ENCODE data around the gene SCART1.
"Not testable (repeated sequence)": the region's sequence is repeated elsewhere in the genome, so short reads cannot be mapped to it uniquely, and the experiment has no call there.

Gene SCART1

GRCh38 chr10:133481657-133482056 is 27.9 kb downstream of the SCART1 start:
- no peak for TF ChIP-seq CTCF (IDR thresholded peaks at IDR 0.05; ENCODE audit: borderline replicate concordance, insufficient read depth, low read depth, low read length)

GRCh38 chr10:133484818-133485217 is 31.1 kb downstream of the SCART1 start:
- H3K4me3 ChIP-seq (ENCODE audit: low read depth, low read length): no peak overlapping the region
- TF ChIP-seq CTCF (IDR thresholded peaks at IDR 0.05; ENCODE audit: borderline replicate concordance, insufficient read depth, low read depth, low read length): no peak

More at GRCh38 chr10:133481657-133482056, 27.9 kb downstream of the SCART1 start:
- no peak overlapping the region for H3K4me3 ChIP-seq (ENCODE audit: low read depth, low read length)

GRCh38 chr10:133487085-133487484 is 33.3 kb downstream of the SCART1 start:
- no peak for TF ChIP-seq CTCF (IDR thresholded peaks at IDR 0.05; ENCODE audit: borderline replicate concordance, insufficient read depth, low read depth, low read length)

GRCh38 chr10:133488354-133488753 is 34.6 kb downstream of the SCART1 start:
- no peak for TF ChIP-seq CTCF (IDR thresholded peaks at IDR 0.05; ENCODE audit: borderline replicate concordance, insufficient read depth, low read depth, low read length)

More at GRCh38 chr10:133487085-133487484, 33.3 kb downstream of the SCART1 start:
- no peak overlapping the region for H3K4me3 ChIP-seq (ENCODE audit: low read depth, low read length)

GRCh38 chr10:133489816-133490588 is 36.3 kb downstream of the SCART1 start:
- no peak for TF ChIP-seq CTCF (IDR thresholded peaks at IDR 0.05; ENCODE audit: borderline replicate concordance, insufficient read depth, low read depth, low read length)
- H3K4me3 ChIP-seq (ENCODE audit: low read depth, low read length): no peak overlapping the region

More at GRCh38 chr10:133488354-133488753, 34.6 kb downstream of the SCART1 start:
- H3K4me3 ChIP-seq (ENCODE audit: low read depth, low read length): no peak overlapping the region

- H3K4me3 ChIP-seq (ENCODE audit: low read depth, low read length): not testable (repeated sequence)
Observed at GRCh38 chr10:133493562-133493961, 39.8 kb downstream of the SCART1 start.

- peak; percentile 34; the same call in 1 of the 2 replicates for TF ChIP-seq CTCF (IDR thresholded peaks at IDR 0.05; ENCODE audit: borderline replicate concordance, insufficient read depth, low read depth, low read length)
- H3K4me3 ChIP-seq (ENCODE audit: low read depth, low read length): not testable (repeated sequence)
Observed at GRCh38 chr10:133497363-133497762, 43.6 kb downstream of the SCART1 start.

GRCh38 chr10:133499176-133499575 is 45.4 kb downstream of the SCART1 start:
- not testable (repeated sequence) for H3K4me3 ChIP-seq (ENCODE audit: low read depth, low read length)

GRCh38 chr10:133500897-133501296 is 47.2 kb downstream of the SCART1 start:
- H3K4me3 ChIP-seq (ENCODE audit: low read depth, low read length): not testable (repeated sequence)
